Subcutaneous adipose tissue (tissue), 4 donors: ENCODE data around the gene MRM1. TPM values are rescaled to one million over a fixed set of nuclear protein-coding genes. Genes with fewer than 3 reads are reported as not detected.

Experiments used
- total RNA-seq, 4 donors: library from RNA; depleted of rRNA; stranded (reverse); fragments of >200 nt; gene quantifications; one replicate each; pipeline ENCODE4 v1.1.0, GENCODE V29; 2016
- TF ChIP-seq, protein P1 (sequence below): fragments of 450-650 bp; IDR thresholded peaks from one replicate; pipeline ENCODE4 v1.5.1; 2016; ENCODE audit warnings: low read depth, mild to moderate bottlenecking, control low read depth, antibody characterized with exemption, moderate library complexity

The MRM1 gene
- total RNA-seq, 4 donors from 2014 or later, result 3.4 to 9.6 (median 5.4) TPM

DNA sequence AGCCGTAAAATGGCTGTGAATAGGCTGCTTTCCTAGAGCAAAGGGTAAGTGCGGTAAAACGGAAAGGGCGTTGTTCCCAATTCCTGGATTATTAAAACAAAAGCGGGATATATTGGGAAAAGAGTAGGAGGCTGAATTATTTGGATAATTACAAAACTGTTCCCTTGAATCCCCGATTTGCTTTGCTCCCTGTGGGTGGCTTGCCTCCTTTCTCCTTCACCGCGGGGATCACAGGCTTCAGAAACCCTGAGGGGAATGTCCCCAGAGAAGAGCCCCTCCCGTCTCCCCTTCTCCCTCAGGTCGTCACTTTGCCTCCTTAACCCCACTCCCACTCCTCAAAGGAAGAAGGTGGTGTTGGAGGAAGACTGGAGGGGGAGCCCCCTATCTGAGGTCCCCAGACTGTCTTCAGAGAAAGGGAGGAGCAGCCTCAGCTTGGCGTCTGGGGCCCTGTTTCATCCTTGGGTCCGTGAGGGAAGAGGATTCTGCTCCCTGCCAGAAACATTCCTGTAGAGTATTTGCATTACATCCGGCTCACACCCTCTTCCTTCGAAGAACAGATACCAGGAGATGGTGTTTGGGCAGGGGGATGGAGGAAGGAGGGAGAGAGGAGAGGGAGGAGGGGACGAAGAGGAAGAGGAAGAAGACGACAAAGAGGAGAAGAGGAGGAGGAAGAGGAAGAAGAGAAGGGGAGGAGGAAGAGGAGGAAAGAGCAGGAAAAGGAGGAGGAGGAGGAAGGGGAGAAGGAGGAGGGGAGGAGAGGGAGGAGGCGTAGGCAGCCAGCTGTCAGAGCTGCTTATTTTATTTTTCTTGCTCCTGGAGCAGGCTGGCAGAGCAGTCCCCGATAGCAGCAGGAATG is 31.8 kb downstream of the MRM1 start:
- TF ChIP-seq, protein P1, sequence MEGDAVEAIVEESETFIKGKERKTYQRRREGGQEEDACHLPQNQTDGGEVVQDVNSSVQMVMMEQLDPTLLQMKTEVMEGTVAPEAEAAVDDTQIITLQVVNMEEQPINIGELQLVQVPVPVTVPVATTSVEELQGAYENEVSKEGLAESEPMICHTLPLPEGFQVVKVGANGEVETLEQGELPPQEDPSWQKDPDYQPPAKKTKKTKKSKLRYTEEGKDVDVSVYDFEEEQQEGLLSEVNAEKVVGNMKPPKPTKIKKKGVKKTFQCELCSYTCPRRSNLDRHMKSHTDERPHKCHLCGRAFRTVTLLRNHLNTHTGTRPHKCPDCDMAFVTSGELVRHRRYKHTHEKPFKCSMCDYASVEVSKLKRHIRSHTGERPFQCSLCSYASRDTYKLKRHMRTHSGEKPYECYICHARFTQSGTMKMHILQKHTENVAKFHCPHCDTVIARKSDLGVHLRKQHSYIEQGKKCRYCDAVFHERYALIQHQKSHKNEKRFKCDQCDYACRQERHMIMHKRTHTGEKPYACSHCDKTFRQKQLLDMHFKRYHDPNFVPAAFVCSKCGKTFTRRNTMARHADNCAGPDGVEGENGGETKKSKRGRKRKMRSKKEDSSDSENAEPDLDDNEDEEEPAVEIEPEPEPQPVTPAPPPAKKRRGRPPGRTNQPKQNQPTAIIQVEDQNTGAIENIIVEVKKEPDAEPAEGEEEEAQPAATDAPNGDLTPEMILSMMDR, result no peak

DNA sequence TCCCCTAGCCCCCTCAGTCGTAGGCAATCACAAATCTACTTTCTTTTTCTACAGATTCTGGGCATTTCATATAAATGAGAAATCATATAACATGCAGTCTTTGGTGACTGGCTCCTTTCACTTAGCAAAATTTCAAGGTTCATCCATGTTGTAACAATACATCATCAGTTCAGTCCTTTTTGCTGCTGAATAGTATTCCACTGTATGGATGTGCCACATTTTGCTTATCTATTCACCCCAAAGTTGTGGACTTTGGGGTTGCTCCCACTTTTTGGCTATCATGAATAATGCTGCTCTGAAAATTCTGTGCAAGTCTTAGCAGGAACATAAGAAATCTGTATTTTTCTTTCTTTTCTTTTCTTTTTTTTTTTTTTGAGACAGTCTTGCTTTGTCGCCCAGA is 39.0 kb downstream of the MRM1 start:
- TF ChIP-seq, protein P1, result no peak

DNA sequence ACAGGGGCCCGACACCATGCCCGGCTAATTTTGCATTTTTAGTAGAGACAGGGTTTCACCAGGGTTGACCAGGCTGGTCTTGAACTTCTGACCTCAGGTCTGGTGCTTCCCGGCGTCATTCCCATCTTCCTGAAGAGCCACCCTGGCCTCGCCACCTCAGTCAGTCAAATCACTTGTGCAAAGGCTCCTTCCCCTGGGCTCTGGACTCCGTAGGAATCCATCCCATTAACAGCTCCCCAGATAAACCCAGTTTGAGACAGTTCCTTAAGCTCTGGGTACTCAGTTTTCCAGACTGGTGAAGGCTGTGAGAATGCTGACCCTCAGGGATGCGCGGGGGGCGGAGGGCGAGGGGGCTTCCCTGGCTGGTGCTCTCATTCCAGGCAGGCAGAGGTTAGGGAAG is 39.5 kb downstream of the MRM1 start:
- TF ChIP-seq, protein P1, result no peak

DNA sequence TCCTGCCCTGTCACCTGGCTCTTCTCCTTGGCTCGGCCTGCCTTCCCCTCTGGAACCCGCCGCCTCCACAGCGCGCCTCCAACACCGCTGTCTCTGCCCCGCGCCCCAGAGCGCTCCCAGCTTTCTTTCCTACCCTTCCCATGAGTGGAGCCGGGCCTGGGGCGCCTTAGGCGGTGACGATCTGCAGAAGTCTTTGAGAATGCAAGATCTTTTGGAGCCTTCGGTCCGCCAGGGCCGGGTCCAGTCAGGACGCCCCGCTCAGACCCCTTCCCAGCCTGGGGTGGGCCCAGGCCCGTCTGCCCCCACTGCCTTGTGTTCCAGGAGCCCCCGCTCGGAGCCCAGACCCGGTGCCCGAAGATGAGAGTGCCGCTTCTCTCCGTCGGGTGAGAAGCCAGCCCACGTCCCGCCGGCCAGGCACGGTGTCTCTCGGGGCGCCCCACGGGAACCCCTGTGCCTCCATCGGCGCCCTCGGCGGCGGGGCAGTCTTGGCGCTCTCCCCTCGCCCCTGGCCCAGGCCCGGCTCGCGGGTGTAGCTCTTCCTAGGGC is 40.0 kb downstream of the MRM1 start:
- TF ChIP-seq, protein P1, result no peak

DNA sequence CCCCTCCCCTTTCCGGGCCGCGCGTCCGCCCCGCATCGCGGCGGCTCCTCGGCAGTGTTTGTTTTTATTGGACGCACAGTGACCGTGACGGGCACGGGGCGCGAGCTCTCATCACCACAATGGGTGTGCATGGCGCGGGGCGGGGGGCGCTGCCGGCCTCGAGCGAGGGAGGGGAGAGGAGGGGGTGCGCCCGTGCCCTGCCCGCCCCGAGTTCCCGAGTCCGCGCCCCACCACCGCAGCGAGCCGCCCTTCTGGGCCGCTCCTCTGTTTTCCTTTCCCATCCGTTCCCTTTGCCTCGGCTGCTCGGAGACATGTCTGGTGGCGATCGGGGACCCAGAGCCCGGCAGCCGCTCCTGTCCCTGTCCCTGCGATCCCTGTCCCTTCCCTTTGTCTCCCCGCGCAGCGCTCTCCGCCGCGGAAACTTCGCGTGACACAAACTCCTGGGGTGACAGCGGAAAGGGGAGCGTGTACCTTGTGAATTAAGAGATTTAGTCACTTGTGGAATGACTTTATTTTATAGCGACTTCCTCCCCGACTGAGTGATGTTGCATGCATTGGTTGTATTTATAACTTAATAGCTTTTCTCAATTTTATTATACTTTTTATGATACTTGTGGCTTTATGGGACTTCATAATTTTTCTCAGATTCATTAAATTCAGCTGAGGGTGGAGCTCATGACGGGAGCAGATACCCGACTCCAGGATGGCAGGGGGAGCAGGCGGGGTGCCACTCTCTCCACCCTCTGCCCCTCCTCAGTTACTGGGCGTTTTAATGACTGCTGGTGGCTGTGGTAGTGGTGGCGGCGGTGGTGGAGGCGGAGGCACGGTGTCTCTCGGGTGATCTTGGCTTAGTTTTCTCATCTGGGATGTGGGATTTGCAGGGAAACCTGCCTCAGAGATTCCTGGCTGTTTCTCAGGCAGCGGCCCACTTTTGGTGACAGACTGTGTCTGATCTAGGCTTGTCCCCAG is 40.8 kb downstream of the MRM1 start:
- TF ChIP-seq, protein P1, result no peak

DNA sequence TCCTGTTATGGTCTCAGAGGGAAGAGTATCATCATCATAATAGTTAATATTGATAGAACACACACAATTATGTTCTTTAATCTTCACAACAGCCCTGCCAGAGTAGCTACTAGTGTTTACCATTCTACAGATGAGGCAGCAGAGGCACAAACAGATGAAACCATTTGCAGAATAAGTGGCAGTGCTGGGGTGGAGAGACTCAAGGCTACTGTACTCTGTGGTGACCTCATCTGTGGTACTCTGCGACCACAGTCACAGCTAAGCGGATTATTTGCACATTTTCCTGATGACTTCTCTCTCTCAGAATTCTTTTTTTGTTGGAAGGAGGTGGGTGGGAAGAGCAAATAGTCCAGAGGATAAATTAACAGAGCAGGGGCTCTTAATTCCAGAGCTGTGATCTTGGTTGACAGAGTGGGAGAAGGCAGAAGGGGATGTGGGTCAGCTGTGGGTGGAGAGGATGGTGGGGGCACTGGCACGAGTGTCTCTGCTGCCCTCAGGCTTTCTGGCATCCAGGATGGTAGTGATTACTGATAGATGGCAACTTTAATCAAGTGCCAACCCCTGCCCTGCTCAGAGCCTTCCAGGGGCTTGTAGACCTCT is 41.8 kb downstream of the MRM1 start:
- TF ChIP-seq, protein P1, result no peak
